Measurements from ENCODE around the gene ABCA1. TPM values are rescaled to one million over a fixed set of nuclear protein-coding genes. Genes with fewer than 3 reads are reported as not detected.
"Not testable (repeated sequence)": the region's sequence is repeated elsewhere in the genome, so short reads cannot be mapped to it uniquely, and the experiment has no call there.

The ABCA1 gene
- total RNA-seq, 1 donor from 2014 or later, result 1.7 TPM

GRCh38 chr9:104951487-104951886 lies 23.5 kb upstream of the ABCA1 start:
- intact Hi-C loops (cut with micrococcal nuclease), result no loop called here

GRCh38 chr9:104950838-104951237 lies 22.9 kb upstream of the ABCA1 start:
- intact Hi-C loops (cut with micrococcal nuclease), result no loop called here

GRCh38 chr9:104948277-104948676 lies 20.3 kb upstream of the ABCA1 start:
- intact Hi-C loops (cut with micrococcal nuclease), result no loop called here

- intact Hi-C loops (cut with micrococcal nuclease), result no loop called here
These were observed 16.9 kb upstream of the ABCA1 start for GRCh38 chr9:104944871-104945270.

GRCh38 chr9:104944356-104944755 lies 16.4 kb upstream of the ABCA1 start:
- intact Hi-C loops (cut with micrococcal nuclease), result no loop called here

GRCh38 chr9:104941597-104941996 lies 13.6 kb upstream of the ABCA1 start:
- intact Hi-C loops (cut with micrococcal nuclease), result loop anchor here (2.0 kb wide), 1 partner anchor 19 kb away; no protein-coding TSS in a partner anchor

GRCh38 chr9:104936291-104936690 lies 8.3 kb upstream of the ABCA1 start:
- intact Hi-C loops (cut with micrococcal nuclease), result no loop called here

GRCh38 chr9:104935501-104935810 lies 7.5 kb upstream of the ABCA1 start:
- intact Hi-C loops (cut with micrococcal nuclease), result not testable (repeated sequence)

- intact Hi-C loops (cut with micrococcal nuclease), result no loop called here
These were observed 6.9 kb upstream of the ABCA1 start for GRCh38 chr9:104934691-104935500.

GRCh38 chr9:104933091-104933490 lies 5.1 kb upstream of the ABCA1 start:
- intact Hi-C loops (cut with micrococcal nuclease), result not testable (repeated sequence)

GRCh38 chr9:104931256-104931655 lies 3.3 kb upstream of the ABCA1 start:
- intact Hi-C loops (cut with micrococcal nuclease), result no loop called here

- intact Hi-C loops (cut with micrococcal nuclease), result loop anchor here (1.0 to 5.0 kb wide), 5 partner anchors 65 to 765 kb away; partner anchors contain the start of genes SLC44A1 and TMEM38B
These were observed 591 bp downstream of the ABCA1 start for GRCh38 chr9:104927216-104927911.

GRCh38 chr9:104923740-104924139 lies 4.2 kb downstream of the ABCA1 start:
- intact Hi-C loops (cut with micrococcal nuclease), result no loop called here

- intact Hi-C loops (cut with micrococcal nuclease), result no loop called here
These were observed 4.7 kb downstream of the ABCA1 start for GRCh38 chr9:104923289-104923688.

- intact Hi-C loops (cut with micrococcal nuclease), result not testable (repeated sequence)
These were observed 5.2 kb downstream of the ABCA1 start for GRCh38 chr9:104922748-104923147.

- intact Hi-C loops (cut with micrococcal nuclease), result no loop called here
These were observed 6.8 kb downstream of the ABCA1 start for GRCh38 chr9:104921067-104921741.

- intact Hi-C loops (cut with micrococcal nuclease), result no loop called here
These were observed 12.2 kb downstream of the ABCA1 start for GRCh38 chr9:104915753-104916152.

GRCh38 chr9:104915049-104915448 lies 12.9 kb downstream of the ABCA1 start:
- intact Hi-C loops (cut with micrococcal nuclease), result no loop called here

GRCh38 chr9:104914466-104914865 lies 13.5 kb downstream of the ABCA1 start:
- intact Hi-C loops (cut with micrococcal nuclease), result no loop called here

- intact Hi-C loops (cut with micrococcal nuclease), result no loop called here
These were observed 15.3 kb downstream of the ABCA1 start for GRCh38 chr9:104912606-104913005.

- intact Hi-C loops (cut with micrococcal nuclease), result no loop called here
These were observed 16.8 kb downstream of the ABCA1 start for GRCh38 chr9:104911032-104911607.

Data from T-helper 1 cell treated with Interleukin-12 subunit alpha and Interleukin-12 subunit beta and Interleukin-4 antibody, amounts not matched to agents 30 ng/mL and 1 ng/mL, for 36 hours (primary cell).